ENCODE data around the gene IMMP2L. TPM values are rescaled to one million over a fixed set of nuclear protein-coding genes. Genes with fewer than 3 reads are reported as not detected.

IMMP2L gene
- total RNA-seq, 1 experiment from 2014 or later: 13.6 TPM

- DNase-seq (ENCODE audit: low spot score) (no peak), ATAC-seq (no peak)
- POLR2A ChIA-PET: no interaction called here
- peaks cover 26% of the 10 kb centered on the region for H3K4me1 Mint-ChIP-seq
- H3K36me3 Mint-ChIP-seq: no peaks in the 10 kb centered on the region
- no peak for TF ChIP-seq ATF6 (CRISPR knock-in tag; IDR thresholded peaks at IDR 0.05)
- no peak for TF ChIP-seq NR2C2 (CRISPR knock-in tag; IDR thresholded peaks at IDR 0.05)
- TF ChIP-seq TCF7 (CRISPR knock-in tag; IDR thresholded peaks at IDR 0.05; ENCODE audit: low read depth): no peak
- no peak for TF ChIP-seq ZNF671 (CRISPR knock-in tag; IDR thresholded peaks at IDR 0.05)
- no peak for TF ChIP-seq SOX15 (CRISPR knock-in tag; IDR thresholded peaks at IDR 0.05)
- no peak for TF ChIP-seq ZNF317 (CRISPR knock-in tag; IDR thresholded peaks at IDR 0.05; ENCODE audit: borderline replicate concordance, low read depth)
- no peak for TF ChIP-seq ZNF281 (CRISPR knock-in tag; IDR thresholded peaks at IDR 0.05)
- CTCF ChIA-PET: no interaction called here
- H3K27me3 Mint-ChIP-seq (ENCODE audit: low read depth): no peaks in the 10 kb centered on the region
- H3K9me3 Mint-ChIP-seq: peaks cover 15% of the 10 kb centered on the region; the same call in 1 of the 2 replicates
- no peak overlapping the region for H3K27ac Mint-ChIP-seq
- no peak overlapping the region for H3K4me3 Mint-ChIP-seq
Observed at GRCh38 chr7:110940756-110941155, 621.5 kb downstream of the IMMP2L start.

- Mint-ChIP-seq H3K27ac (no peak overlapping the region), H3K4me3 (no peak overlapping the region), H3K27me3 (ENCODE audit: low read depth) (peaks cover 2% of the 10 kb centered on the region; the same call in 1 of the 2 replicates), H3K4me1 (no peaks in the 10 kb centered on the region; the same call in 1 of the 2 replicates), H3K9me3 (peaks cover 28% of the 10 kb centered on the region), H3K36me3 (peaks cover 11% of the 10 kb centered on the region)
- ATAC-seq: no peak
- DNase-seq (ENCODE audit: low spot score): no peak
- POLR2A ChIA-PET: no interaction called here
- TF ChIP-seq RELA (CRISPR knock-in tag; IDR thresholded peaks at IDR 0.05; ENCODE audit: borderline replicate concordance) (no peak), FOXK1 (CRISPR knock-in tag; IDR thresholded peaks at IDR 0.05) (no peak), AFF4 (CRISPR knock-in tag; IDR thresholded peaks at IDR 0.05; ENCODE audit: borderline replicate concordance) (no peak), E2F5 (CRISPR knock-in tag; IDR thresholded peaks at IDR 0.05) (no peak), TEAD4 (CRISPR knock-in tag; IDR thresholded peaks at IDR 0.05) (no peak), ZNF425 (CRISPR knock-in tag; conservative IDR thresholded peaks at IDR 0.05) (no peak), ATF3 (CRISPR knock-in tag; conservative IDR thresholded peaks at IDR 0.05) (no peak), GABPB1 (CRISPR knock-in tag; IDR thresholded peaks at IDR 0.05) (no peak), ZNF671 (CRISPR knock-in tag; IDR thresholded peaks at IDR 0.05) (no peak), GTF2I (CRISPR knock-in tag; conservative IDR thresholded peaks at IDR 0.05) (no peak), E2F1 (CRISPR knock-in tag; IDR thresholded peaks at IDR 0.05) (no peak), HMGA2 (CRISPR knock-in tag; IDR thresholded peaks at IDR 0.05) (no peak), FOXJ3 (CRISPR knock-in tag; IDR thresholded peaks at IDR 0.05; ENCODE audit: borderline replicate concordance) (no peak), EMX1 (CRISPR knock-in tag; IDR thresholded peaks at IDR 0.05) (no peak), IRF2 (CRISPR knock-in tag; IDR thresholded peaks at IDR 0.05; ENCODE audit: borderline replicate concordance, low read depth) (no peak), ESRRA (CRISPR knock-in tag; IDR thresholded peaks at IDR 0.05; ENCODE audit: borderline replicate concordance) (no peak)
- CTCF ChIA-PET: no interaction called here
Observed at GRCh38 chr7:110938165-110938564, 624.1 kb downstream of the IMMP2L start.

Data from WTC11 (cell line).